GM19240 (cell line): ENCODE measurements around the gene OR8J3.
"Not testable (repeated sequence)": the region's sequence is repeated elsewhere in the genome, so short reads cannot be mapped to it uniquely, and the experiment has no call there.

ENCODE experiments used
- DNase-seq: peaks from one replicate; pipeline ENCODE4 v3.0.0; 2011; ENCODE audit warnings: low spot score; ENCODE audit not compliant: insufficient read length

The OR8J3 gene

GRCh38 chr11:56140151-56140661 lies at the start of gene OR8J3:
Gene OR8J3 (minus strand): TSS chr11:56140201. CDS start chr11:56137718, 2,483 bp downstream.
- no peak for DNase-seq

- no peak for DNase-seq
These were observed 48.6 kb upstream of the OR8J3 start for GRCh38 chr11:56188602-56189001.

GRCh38 chr11:56183459-56183858 lies 43.5 kb upstream of the OR8J3 start:
- DNase-seq: no peak

GRCh38 chr11:56176318-56176717 lies 36.3 kb upstream of the OR8J3 start, which contains the start of gene OR5J2:
Gene OR5J2 (plus strand): TSS chr11:56176618. CDS start chr11:56176618, 0 bp downstream.
- DNase-seq: no peak

- DNase-seq: no peak
These were observed 32.3 kb upstream of the OR8J3 start for GRCh38 chr11:56172256-56172830.

GRCh38 chr11:56163804-56164203 lies 23.8 kb upstream of the OR8J3 start:
- no peak for DNase-seq

GRCh38 chr11:56160217-56160616 lies 20.2 kb upstream of the OR8J3 start, which contains the start of gene OR8K5:
Gene OR8K5 (minus strand): TSS chr11:56160317. CDS start chr11:56160317, 0 bp downstream.
- no peak for DNase-seq

- DNase-seq: no peak
These were observed 12.3 kb upstream of the OR8J3 start for GRCh38 chr11:56152333-56152732.

- no peak for DNase-seq
These were observed 11.4 kb upstream of the OR8J3 start for GRCh38 chr11:56151376-56151775.

GRCh38 chr11:56143681-56144080 lies 3.7 kb upstream of the OR8J3 start:
- DNase-seq: not testable (repeated sequence)

GRCh38 chr11:56122073-56122472 lies 17.9 kb downstream of the OR8J3 start, which contains the start of gene OR8H3:
Gene OR8H3 (plus strand): TSS chr11:56122373. CDS start chr11:56122373, 0 bp downstream.
- no peak for DNase-seq

GRCh38 chr11:56103210-56103737 lies 36.7 kb downstream of the OR8J3 start, which contains the start of gene OR8H2:
Gene OR8H2 (plus strand): TSS chr11:56103687. CDS start chr11:56105043, 1,356 bp downstream.
- DNase-seq: no peak

- no peak for DNase-seq
These were observed 47.0 kb downstream of the OR8J3 start, which contains the start of gene OR8I2 for GRCh38 chr11:56093008-56093407. Gene OR8I2 (plus strand): TSS chr11:56093308. CDS start chr11:56093308, 0 bp downstream.

- DNase-seq: no peak
These were observed 50.3 kb downstream of the OR8J3 start for GRCh38 chr11:56089697-56090096.
